ENCODE data around the gene ERFL. TPM values are rescaled to one million over a fixed set of nuclear protein-coding genes. Genes with fewer than 3 reads are reported as not detected.

The ERFL gene
- total RNA-seq, 1 experiment from 2014 or later: not detected

DNA sequence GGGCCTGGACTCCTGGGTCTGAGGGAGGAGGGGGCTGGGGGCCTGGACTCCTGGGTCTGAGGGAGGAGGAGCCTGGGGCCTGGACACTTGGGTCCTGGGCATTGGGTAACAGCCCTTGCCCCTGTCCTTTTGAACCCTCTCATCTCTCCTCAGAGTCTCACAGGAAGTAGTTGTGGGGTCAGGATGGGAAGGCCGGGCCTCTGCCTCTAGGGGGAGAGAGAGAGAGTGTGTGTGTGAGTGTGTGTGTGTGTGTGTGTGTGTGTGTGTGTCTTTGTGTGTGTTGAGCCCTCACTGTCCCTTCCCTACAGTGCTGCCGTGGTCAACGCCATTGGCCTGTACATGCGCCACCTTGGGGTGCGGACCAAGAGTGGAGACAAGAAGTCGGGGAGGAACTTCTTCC is 34.4 kb downstream of the ERFL start:
- Histone ChIP-seq H3K27me3 (no peaks in the 10 kb centered on the region), H3K4me1 (no peaks in the 10 kb centered on the region), H3K9me3 (replicated peaks) (no peaks in the 10 kb centered on the region), H3K4me3 (no peak overlapping the region), H3K36me3 (peaks cover 12% of the 10 kb centered on the region), H3K27ac (no peak overlapping the region)
- peak in 1 of 2 experiments; percentile 42 for DNase-seq

DNA sequence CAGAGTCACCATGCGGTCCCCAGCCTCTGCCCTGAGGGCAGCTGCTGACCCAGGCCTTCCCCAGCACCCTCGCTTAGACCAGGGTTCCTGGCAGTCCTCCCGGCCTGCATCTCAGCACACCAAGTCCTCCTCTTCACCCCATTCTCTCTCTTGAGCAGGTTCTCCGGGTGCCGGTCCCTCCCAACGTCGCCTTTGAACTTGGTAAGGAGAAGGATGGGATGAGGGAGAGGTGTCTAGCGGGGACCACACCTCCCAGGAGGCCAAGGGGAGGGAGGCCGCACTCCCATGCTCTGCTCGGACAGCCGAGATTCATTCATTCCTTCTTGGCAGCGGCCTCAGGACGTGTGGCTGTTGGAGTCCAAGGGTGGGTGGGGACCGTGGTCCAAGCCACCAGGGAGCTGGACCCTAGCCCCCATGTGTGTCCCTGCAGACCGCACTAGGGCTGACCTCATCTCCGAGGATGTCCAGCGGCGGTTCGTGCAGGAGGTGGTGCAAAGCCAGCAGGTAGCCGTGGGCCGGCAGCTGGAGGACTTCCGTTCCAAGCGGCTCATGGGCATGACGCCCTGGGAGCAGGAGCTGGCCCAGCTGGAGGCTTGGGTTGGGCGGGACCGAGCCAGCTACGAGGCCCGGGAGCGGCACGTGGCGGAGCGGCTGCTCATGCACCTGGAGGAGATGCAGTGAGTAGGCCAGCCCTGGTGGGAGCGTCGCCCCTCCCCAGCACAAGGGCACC is 35.9 kb downstream of the ERFL start:
- DNase-seq: no peak
- H3K36me3 ChIP-seq: peaks cover 8% of the 10 kb centered on the region

DNA sequence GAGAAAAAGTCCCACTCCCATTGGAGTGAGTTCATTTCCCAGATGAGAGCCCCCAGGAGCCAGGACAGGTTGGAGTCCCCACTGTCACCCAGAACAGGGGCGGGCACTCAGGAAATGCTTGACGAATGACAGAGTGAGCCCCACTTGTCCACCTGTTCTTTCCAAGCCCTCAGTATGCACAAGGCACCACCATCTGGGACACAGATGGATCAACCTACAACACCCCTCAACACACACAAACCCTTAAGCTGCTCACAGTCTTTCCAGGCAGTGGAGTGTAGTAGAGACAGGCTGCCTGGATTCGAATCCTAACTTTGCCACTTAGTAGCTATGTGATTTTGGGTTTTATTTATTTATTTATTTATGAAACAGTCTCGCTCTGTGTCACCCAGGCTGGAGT is 37.3 kb downstream of the ERFL start:
- H3K27me3 ChIP-seq: no peaks in the 10 kb centered on the region
- no peak overlapping the region for H3K4me3 ChIP-seq
- no peaks in the 10 kb centered on the region for H3K9me3 ChIP-seq (replicated peaks)
- no peak for DNase-seq
- peaks cover 5% of the 10 kb centered on the region; the same call in 1 of the 2 replicates for H3K36me3 ChIP-seq
- H3K4me1 ChIP-seq: no peaks in the 10 kb centered on the region
- H3K27ac ChIP-seq: no peak overlapping the region

More for the DNA sequence above, 35.9 kb downstream of the ERFL start:
- Histone ChIP-seq H3K4me3 (no peak overlapping the region), H3K27me3 (no peaks in the 10 kb centered on the region), H3K9me3 (replicated peaks) (no peaks in the 10 kb centered on the region), H3K27ac (no peak overlapping the region), H3K4me1 (no peaks in the 10 kb centered on the region)

DNA sequence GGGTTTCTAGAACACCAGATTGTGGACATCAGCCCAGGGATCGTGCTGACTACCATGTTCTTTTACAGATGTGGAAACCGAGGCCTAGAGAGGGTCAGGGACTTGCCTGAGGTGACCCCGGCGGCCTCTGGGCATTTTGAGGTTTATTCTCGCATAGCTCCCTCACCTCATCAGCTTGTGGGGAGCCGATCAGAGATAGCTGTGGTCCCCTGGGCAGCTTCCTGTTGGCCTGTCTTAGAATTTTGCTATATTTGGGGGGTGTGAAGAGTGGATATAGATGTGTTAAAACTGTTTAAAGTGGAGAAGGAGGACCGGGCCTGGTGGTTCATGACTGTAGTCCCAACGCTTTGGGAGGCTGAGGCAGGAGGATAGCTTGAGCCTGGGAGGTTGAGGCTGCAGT is 38.4 kb downstream of the ERFL start:
- H3K4me1 ChIP-seq: no peaks in the 10 kb centered on the region
- H3K27ac ChIP-seq: no peak overlapping the region
- no peak overlapping the region for H3K4me3 ChIP-seq
- H3K9me3 ChIP-seq (replicated peaks): no peaks in the 10 kb centered on the region
- DNase-seq: no peak
- H3K27me3 ChIP-seq: no peaks in the 10 kb centered on the region
- 0 out of 2 replicates have a peak, but pooled peaks cover 3% of the 10 kb centered on the region for H3K36me3 ChIP-seq

DNA sequence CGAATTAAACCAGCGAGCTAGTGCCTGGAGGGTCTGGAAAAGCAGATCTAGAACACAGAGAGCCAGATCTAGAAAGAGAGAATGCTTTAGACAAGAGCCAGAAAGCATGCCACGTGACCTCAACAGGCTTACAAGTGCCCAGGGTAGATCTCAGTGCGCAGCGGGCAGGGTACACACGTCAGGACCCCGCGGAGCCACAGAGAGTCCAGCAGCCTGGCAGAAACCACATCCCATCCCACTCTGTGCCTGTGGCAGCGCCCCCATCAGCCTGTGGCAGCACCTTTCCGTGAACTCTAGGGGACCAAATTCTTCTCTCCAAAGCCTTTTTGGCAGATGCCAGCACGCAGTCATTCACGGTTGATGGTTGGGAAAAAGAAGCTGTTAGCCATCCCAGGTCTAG is 39.3 kb downstream of the ERFL start:
- Histone ChIP-seq H3K4me3 (no peak overlapping the region), H3K36me3 (no peaks in the 10 kb centered on the region), H3K27me3 (no peaks in the 10 kb centered on the region), H3K9me3 (replicated peaks) (no peaks in the 10 kb centered on the region), H3K27ac (no peak overlapping the region), H3K4me1 (no peaks in the 10 kb centered on the region)
- no peak for DNase-seq

DNA sequence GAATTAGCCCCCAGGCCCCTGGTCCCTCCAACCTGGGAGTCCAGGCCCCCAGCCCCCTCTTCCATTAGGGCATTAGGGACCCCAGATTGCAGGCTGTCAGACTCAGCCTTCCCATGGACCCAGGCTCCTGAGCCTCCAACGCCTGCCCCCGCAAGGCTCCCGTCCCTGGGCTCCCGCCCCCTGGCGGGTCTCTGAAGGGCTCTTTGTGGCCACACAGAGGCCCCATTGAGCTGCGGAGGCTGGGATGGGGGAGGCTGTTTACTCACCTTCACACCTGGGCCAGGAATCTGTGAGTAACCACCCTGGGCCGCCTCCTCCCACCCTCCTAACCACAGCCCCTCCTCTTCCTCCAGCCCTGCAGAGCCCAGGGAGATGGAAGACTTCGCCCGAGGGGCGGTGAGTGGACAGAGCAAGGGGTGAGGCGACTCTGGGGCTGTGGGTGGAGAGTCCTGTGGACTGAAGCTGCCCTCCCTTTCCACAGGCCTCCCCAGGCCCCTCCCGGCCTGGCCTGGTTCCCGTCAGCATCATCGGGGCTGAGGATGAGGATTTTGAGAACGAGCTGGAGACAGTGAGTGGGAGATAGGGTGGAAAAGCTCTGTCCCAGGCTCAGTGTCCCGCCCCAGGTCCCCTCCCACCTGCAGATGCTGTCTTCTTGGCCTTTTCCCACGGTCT is 40.4 kb downstream of the ERFL start:
- Histone ChIP-seq H3K36me3 (no peaks in the 10 kb centered on the region), H3K27me3 (no peaks in the 10 kb centered on the region), H3K4me3 (no peak overlapping the region), H3K4me1 (no peaks in the 10 kb centered on the region), H3K9me3 (replicated peaks) (no peaks in the 10 kb centered on the region), H3K27ac (no peak overlapping the region)
- DNase-seq: no peak

DNA sequence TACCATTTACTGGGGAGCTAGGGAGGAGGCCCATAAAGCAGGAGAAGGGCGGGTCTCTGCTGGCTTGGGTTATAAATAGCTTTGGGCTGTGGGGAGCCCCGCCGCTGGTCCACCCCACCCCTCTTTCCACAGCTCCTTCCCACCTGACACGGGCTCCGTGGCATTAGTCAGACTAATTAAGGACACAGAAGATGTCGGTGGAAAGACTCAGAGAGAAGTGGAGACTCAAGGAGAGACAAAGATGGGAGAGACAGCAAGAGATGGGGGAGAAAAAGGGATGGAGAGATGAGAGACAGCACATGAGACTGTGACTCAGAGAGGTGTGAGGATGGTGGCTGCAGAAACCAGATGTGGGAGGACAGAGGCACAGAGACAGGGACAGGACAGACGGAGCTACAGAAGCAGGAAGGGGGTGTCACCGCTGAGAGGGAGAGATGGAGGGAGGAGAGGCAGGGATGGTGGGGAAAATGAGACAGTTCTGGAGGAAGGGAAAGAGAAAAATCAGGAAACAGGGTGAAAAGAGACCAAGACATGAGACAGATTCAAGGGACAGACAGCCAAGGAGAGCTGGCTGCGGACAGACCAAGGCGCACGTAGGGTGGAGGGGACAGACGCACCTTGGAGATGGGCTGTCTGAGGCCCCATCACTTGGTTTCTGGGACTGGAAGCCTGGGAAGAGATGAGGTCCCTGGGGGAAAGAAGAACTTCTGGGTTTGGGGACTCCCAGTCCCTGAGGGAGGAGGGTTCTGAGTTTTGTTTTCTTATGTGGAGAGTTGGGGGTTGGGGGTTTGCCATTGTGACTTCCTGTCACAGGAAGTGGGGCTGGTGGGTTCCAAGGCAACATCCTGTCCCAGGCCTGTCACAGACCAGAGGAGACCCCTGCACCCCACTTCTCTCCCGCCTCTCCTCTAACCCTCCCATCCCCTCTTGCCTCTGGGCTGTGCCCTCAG is 41.2 kb downstream of the ERFL start:
- Histone ChIP-seq H3K9me3 (replicated peaks) (no peaks in the 10 kb centered on the region), H3K27me3 (no peaks in the 10 kb centered on the region), H3K36me3 (no peaks in the 10 kb centered on the region), H3K4me3 (no peak overlapping the region), H3K27ac (no peak overlapping the region), H3K4me1 (no peaks in the 10 kb centered on the region)
- DNase-seq: no peak

DNA sequence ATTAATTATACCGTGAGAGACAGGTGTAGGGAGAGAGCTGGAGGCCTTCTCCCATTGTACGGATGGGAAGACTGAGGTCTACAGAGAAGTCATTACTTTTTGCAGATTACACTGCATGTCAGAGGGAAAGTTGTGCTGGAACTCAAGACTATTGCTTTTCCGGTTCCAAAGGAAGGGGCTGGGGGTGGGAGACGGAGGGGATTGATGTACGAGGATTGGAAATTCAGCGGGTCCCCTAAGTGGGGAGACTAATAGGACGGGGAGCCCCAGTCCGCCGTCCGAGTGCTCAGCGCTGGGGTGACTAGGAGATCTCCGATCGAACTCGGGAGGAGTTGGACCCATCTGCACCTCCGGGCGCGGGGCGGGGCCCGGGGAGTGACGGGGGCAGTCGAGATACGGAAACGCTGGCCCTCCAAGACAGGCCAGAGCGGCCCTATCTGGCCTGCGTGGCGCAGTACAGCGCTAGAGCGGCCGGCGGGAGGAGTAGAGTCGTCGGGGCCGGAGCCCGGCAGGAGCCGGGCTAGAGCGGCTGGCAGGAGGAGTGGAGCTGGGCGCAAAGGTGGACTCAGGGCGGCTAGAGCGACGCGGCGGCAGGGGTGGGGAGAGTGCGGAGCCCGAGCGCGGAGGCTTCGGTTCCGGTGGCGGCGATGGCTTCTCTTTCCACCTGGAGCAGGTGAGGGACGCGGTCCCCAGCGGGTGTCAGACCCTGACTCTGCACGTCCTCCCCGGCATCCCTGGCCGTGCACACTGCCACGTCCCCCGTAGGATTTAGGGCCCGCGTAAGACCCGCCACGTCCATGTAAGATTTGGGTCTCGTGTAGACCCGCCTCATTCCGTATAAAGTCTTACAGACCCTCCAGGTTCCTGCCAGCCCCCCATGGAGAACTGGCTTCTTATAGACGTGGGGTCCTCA is 44.2 kb downstream of the ERFL start:
- H3K4me3 ChIP-seq: peak overlapping the region; percentile 77
- peak overlapping the region; percentile 3; the same call in 1 of the 2 replicates for H3K27ac ChIP-seq
- DNase-seq: peak; percentile 98

DNA sequence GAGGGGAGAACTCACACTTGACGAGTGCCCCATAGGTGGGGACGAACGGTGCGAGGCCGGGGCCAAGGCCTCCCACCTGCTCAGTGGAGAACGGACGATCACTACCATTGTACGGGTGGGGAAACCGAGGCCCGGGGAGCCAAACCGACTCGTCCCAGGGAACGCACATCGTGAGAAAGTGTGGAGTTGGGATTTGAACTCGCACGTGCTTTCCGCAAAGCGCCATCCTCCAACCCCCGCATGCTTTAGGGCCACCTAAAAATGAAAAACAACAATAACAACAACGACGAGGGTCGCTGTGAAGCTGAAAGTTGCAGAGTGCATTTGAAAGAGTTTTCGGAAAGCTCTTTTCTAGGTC is 44.8 kb downstream of the ERFL start:
- no peaks in the 10 kb centered on the region for H3K9me3 ChIP-seq (replicated peaks)
- DNase-seq: no peak
- no peaks in the 10 kb centered on the region for H3K27me3 ChIP-seq
- peak overlapping the region; percentile 77 for H3K4me3 ChIP-seq
- H3K4me1 ChIP-seq: no peaks in the 10 kb centered on the region
- no peaks in the 10 kb centered on the region for H3K36me3 ChIP-seq
- no peak overlapping the region for H3K27ac ChIP-seq

More for the DNA sequence above, 44.2 kb downstream of the ERFL start:
- Histone ChIP-seq H3K4me1 (no peaks in the 10 kb centered on the region), H3K36me3 (no peaks in the 10 kb centered on the region), H3K9me3 (replicated peaks) (no peaks in the 10 kb centered on the region), H3K27me3 (no peaks in the 10 kb centered on the region)

DNA sequence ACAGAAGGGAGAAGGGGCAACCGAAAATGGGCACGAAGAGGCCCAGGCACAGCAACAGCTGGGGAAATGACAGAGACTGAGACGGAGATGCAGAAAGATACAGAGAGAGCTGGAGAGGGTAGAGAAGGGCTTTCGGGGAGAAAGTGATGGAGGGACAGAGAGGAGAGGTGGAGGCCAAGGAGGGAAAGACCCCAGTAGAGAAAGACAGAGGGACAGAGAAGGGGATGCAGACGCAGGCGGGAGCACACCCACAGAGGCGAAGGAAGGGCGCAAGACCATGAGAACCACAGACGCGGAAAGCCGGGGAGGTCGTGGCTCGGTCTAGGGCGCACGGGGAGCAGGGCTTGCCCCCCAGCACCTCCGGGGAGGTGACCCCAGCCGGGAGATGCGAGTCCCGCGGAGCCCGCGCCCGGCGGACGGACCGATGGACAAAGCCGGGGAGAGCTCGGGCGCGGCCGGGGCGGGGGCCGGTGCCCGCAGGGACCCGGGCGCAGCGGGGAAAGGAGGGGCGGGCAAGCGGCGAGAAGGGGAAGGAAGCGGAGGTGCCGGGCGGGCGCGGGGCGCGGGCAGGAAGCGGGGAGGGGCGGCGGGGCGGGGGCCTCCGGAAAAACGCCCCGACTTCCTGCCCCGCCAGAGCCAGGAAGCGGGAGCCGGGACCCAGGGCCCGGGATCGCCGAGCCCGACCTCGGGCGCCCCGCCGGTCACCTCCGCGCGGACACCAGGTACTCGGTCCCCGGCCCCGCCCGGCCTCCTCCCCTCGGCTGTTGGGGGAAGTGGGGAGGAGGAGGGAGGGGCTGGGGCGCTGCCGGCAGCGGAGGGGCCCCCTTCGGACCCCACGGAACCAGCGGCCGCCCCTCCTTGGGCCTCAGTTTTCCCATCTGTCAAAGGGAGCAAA is 45.4 kb downstream of the ERFL start, which contains the start of gene ARHGEF1:
Gene ARHGEF1 (plus strand): TSS at position 617 of the 895 bp plus-strand sequence. CDS start 4,899 bp downstream, outside the sequence.
- Histone ChIP-seq H3K9me3 (replicated peaks) (no peaks in the 10 kb centered on the region), H3K36me3 (no peaks in the 10 kb centered on the region), H3K4me1 (no peaks in the 10 kb centered on the region), H3K27ac (no peak within 1 kb of the TSS), H3K4me3 (peak within 1 kb of the TSS; percentile 77), H3K27me3 (0 out of 2 replicates have a peak, but pooled peaks cover under 1% of the 10 kb centered on the region)
- peak; percentile 62 for DNase-seq

DNA sequence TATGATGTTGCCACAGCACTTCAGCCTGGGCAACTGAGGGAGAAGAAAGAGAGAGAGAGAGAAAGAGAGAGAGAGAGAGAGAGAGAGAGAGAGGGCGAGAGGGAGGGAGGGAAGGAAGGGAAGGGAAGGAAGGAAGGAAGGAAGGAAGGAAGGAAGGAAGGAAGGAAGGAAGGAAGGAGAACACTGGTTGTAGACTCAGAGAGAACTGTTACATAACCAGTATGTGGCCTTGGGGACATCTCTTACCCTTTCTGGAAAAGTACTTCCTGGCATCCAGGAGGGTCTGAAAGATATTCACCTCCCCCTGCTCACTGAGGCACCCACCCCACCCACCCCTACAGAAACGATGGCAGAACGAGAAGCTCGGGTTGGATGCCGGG is 47.9 kb downstream of the ERFL start:
- H3K27ac ChIP-seq: no peak overlapping the region
- DNase-seq: no peak
- 0 out of 2 replicates have a peak, but pooled peaks cover 4% of the 10 kb centered on the region for H3K27me3 ChIP-seq
- H3K4me3 ChIP-seq: no peak overlapping the region
- H3K4me1 ChIP-seq: no peaks in the 10 kb centered on the region; the same call in 1 of the 2 replicates
- H3K36me3 ChIP-seq: no peaks in the 10 kb centered on the region
- no peaks in the 10 kb centered on the region for H3K9me3 ChIP-seq (replicated peaks)

DNA sequence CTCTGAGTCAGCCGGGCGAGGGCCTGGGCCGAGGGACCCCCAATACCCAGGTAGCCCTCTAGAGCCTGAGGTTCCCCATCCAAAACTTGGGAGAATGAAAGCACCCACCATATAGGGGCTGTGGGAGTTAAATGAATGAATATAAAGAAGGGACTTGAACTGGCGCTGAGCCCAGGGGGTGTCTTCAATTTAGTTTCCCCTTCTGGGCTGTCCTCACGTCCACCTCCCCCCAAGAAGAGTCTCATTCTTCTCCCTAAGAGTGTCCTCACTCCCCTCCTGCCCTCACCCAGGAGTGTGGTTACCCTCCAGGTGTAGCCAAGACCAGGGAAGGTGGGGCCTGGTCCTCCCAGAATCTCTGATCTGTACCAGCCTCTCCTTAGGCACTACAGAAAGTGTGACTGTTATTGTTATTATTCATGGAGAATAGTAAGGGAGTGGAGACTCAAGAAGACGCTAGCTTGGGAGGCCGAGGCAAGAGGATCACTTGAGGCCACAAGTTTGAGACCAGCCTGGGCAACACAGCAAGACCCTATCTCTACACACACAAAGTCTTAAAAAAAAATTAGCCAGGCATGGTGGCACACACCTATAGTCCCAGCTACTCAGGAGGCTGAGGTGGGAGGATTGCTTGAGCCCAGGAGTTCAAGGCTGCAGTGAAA is 48.5 kb downstream of the ERFL start:
- no peak overlapping the region for H3K27ac ChIP-seq
- no peak for DNase-seq

More for the DNA sequence above, 48.5 kb downstream of the ERFL start:
- H3K9me3 ChIP-seq (replicated peaks): no peaks in the 10 kb centered on the region
- no peak overlapping the region for H3K4me3 ChIP-seq
- H3K27me3 ChIP-seq: 0 out of 2 replicates have a peak, but pooled peaks cover 4% of the 10 kb centered on the region
- no peaks in the 10 kb centered on the region for H3K36me3 ChIP-seq
- H3K4me1 ChIP-seq: no peaks in the 10 kb centered on the region; the same call in 1 of the 2 replicates

All from SJCRH30 (cell line).